Stimulated activated CD4-positive, alpha-beta T cell treated with anti-CD3 and anti-CD28 coated beads, Interleukin-1b, Interleukin-23, amount 100 ng/mL, for 48 hours (primary cell): Measurements from ENCODE around the gene FURIN.
A peak's percentile ranks its signal among the peaks of the same experiment; 100 is the strongest.
"Not testable (repeated sequence)": the region's sequence is repeated elsewhere in the genome, so short reads cannot be mapped to it uniquely, and the experiment has no call there.

Experiments
- DNase-seq: peaks from one replicate; pipeline ENCODE4 v3.0.0-alpha.2; 2020

Gene FURIN

DNA sequence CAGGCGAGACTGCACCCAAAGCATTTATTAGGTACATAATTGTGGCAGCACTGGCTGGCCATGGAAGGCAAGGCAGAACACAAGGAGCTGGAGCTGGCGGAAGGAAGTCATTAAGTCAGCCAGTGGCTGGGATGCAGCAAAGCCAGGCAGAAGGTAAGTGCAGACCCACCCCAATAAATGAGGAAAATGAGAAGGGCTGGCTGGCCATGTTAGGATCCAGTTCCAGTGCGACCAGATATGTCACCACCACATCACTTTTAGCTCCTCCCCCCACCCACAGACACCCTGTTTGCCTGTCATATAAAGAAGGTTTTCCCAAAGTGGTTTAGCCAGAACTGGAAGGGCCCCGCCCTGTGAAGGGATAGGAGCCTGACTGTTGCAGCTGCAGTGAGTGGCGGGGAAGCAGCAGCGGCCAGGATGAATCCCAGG lies at the start of gene FURIN:
FURIN (plus strand) TSS at position 328 of the 429 bp plus-strand sequence. CDS start 7,153 bp downstream, outside the sequence.
- DNase-seq: no peak

DNA sequence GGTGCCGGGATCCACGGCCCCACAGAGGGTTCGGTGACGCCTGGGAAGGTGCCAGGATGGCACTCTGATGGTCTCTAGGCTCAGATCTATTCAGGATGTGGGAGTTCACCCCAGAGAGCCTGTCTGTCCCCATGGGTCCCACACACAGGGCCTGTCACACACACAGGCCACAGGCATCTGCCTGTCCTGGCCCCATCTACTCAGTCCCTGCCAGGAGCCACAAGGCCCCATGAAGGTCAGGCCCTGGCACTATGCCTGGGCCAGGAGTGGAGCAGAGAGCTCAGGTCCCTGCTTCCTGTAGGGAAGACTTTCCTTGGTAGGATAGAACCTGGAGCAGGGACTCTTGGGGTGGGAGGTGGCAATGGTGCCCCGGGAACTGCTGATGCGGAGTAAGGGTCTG lies 49.0 kb upstream of the FURIN start:
- no peak for DNase-seq

DNA sequence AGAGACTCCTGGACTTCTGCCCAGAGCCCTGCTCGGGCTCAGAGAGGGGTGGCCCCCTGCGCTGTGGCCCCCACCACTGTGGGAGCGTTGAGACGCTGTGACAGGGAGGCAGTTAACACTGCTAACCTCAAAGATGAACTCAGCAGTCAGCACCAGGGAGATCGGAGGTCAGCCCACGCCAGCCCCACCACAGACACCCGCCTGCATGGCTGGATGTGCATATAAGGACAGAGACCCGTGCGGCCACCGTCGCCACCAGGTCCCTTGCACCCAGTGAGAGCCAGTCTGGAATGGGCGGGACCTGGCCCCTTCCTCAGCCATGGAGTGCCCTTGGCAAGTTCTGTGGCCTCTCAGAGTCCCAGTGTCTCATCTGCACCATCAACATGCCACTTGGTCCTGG lies 48.5 kb upstream of the FURIN start:
- no peak for DNase-seq

DNA sequence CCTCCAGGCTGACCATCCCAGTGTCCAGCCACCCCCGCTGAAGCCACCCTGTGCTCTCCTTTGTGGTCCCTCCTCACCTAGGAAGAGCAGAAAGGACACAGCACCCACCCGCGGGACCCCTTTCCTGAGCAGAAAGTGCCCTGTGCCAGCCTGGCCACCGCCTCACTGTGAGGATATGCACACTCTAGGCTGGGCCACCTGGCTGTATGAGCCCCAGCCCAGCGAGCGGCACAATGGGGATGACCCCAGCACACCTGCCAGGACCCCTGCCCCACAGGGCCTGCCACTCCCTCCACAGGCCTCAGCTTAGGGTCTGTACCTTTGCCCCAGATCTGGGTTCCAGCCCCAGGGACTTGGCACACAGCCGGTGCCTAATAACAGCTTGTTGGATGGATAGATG lies 47.9 kb upstream of the FURIN start:
- DNase-seq: no peak

- DNase-seq: no peak
These were observed 46.0 kb upstream of the FURIN start for GRCh38 chr15:90822204-90822955.

GRCh38 chr15:90823455-90823974 lies 44.9 kb upstream of the FURIN start:
- no peak for DNase-seq

- not testable (repeated sequence) for DNase-seq
These were observed 43.1 kb upstream of the FURIN start for GRCh38 chr15:90825115-90825899.

DNA sequence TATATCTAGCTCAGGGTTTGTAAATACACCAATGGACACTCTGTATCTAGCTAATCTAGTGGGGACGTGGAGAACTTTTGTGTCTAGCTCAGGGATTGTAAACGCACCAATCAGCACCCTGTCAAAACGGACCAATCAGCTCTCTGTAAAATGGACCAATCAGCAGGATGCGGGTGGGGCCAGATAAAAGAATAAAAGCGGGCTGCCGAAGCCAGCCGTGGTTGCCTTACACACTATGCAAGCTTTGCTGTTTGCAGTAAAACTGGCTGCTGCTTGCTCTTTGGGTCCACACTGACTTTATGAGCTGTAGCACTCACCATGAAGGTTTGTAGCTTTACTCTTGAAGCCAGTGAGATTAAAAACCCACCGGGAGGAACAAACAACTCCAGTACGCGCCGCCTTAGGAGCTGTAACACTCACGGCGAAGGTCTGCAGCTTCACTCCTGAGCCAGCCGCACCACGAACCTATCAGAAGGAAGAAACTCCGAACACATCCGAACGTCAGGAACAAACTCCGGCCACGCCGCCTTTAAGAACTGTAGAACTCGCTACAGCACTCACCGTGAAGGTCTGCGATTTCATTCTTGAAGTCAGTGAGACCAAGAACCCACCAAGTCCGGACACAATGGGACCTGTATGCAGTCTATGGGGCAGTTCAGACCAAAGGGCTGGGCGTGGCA lies 42.0 kb upstream of the FURIN start:
- not testable (repeated sequence) for DNase-seq

DNA sequence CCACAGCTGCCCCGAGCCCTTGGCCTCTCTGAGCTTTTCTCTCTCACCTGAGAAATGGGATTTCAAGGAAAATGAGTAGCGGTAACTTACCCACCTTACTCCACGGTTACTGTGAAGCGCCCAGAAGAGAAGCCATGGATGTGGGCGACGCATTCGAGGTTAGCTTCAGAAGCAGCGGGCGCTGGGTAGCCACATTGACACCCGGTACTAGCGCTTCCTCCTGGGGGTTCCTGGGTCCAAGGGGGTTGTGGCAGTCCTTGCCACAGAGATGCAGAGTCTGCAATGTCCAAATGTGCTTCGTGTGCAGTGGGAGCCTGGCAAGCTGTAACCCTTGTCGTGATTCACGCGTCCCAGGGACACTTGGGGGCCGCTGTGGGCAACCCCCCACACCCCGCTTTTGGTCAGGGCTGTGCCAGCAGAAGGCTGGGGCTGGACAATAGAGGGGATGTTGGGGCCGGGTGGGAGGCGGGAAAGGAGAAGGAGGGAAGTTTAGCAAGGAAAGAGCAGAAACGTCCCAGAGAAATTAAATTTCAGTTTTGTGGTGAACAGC lies 41.4 kb upstream of the FURIN start:
- no peak for DNase-seq

DNA sequence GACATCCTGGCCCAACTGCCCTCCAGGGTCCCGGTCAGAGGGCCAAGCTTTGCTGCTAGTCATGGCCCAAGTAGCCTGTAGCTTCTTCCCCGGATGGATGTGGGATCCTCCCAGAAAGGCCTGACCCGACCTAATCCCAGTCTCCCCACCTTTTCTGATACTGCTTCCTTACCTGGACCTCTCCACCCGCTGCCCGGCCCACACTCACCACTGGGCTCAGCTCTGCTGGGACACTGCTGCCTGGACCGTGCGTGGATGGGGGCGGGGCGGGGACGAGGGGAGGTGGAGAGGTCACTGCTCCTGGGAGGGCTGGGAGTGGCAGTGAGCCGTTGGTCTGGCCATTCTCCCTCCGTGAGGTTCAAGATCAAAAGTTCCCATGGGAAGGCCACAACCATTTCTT lies 40.3 kb upstream of the FURIN start:
- DNase-seq: no peak

DNA sequence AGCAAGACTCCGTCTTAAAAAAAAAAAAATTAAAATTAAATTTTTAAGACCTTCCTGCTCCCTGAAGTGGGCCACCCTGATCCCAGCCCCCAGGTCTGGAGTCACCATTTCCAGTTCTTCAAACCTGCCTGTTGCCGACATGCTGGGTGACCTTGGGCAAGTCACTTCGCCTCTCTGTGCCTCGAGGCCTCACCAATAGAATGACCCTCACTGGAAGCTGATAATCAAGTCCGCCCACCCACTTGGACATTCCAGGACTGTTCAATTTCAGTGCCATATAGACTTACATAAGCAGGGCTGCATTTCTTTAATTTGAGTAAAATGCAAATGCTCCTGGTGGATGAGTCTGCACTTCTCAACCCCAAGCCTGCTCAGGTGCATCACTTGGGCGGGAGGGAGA lies 39.3 kb upstream of the FURIN start:
- DNase-seq: no peak

DNA sequence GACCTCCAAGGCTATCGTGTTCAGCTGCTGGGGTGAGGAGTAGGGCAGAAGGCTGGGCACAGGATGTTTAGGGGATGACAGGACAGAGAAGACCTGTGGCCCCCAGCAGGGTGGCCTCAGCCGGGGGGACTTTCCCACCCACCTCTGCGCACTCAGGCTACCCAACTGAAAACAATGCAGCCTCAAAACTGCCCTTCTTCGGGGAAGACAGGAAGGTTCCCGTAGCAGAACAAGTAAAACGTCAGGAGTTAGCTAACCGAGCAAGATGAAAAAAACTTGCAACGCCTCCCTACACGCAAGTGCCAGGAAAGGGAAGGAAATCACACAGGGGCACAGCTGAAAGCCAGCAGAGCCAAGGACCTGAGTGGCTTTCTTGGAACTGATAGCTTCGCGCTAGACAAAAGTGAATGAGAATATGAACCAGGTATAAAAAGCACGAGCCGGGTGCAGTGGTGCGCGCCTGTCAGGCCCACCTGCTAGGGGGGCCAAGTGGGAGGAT lies 38.4 kb upstream of the FURIN start:
- DNase-seq: peak; percentile 86

DNA sequence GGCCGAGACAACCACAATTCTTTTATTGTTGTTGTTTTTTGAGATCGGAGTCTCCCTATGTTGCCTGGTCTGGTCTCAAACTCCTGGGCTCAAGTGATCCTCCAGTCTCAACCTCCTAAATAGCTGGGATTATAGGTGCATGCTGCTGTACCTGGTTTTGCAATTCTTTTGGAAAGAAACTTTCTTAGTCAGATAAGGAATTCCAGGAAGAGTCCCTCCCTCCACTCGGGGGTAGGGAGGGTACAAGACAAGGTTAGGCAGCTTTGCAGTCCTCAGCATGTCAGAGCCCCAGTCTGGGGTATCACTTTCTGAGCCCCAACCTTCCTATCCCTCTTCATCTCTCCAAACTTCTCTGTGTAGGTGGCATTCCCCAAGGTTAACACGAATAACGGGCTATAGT lies 33.8 kb upstream of the FURIN start:
- DNase-seq: no peak

GRCh38 chr15:90836296-90836871 lies 32.0 kb upstream of the FURIN start:
- no peak for DNase-seq

DNA sequence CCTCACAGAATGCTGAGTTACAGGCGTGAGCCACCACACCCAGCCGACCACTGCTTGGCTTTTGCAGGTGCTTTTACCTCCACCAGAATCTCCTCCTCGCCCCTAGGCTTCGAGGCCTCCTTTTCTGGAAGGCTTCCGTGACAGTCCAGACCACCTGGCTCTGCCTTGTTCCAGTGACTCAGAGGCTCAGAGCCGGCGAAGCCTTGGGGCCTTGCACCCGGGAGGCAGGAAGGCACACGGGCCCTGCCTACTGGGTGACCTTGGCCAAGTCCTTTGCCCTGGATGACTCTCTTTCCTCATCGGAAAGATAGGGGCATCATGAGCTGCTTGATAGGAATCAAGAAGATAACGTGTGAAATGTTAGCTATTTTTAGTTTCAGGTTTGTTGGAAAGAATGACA lies 31.3 kb upstream of the FURIN start:
- peak; percentile 81 for DNase-seq

- peak; percentile 93 for DNase-seq
These were observed 30.2 kb upstream of the FURIN start for GRCh38 chr15:90838139-90838538.

- peak; percentile 39 for DNase-seq
These were observed 29.8 kb upstream of the FURIN start for GRCh38 chr15:90838544-90838943.

- peak; percentile 35 for DNase-seq
These were observed 29.0 kb upstream of the FURIN start for GRCh38 chr15:90839187-90840071.

- no peak for DNase-seq
These were observed 28.1 kb upstream of the FURIN start for GRCh38 chr15:90840157-90840855.

GRCh38 chr15:90840954-90841353 lies 27.4 kb upstream of the FURIN start:
- DNase-seq: no peak

DNA sequence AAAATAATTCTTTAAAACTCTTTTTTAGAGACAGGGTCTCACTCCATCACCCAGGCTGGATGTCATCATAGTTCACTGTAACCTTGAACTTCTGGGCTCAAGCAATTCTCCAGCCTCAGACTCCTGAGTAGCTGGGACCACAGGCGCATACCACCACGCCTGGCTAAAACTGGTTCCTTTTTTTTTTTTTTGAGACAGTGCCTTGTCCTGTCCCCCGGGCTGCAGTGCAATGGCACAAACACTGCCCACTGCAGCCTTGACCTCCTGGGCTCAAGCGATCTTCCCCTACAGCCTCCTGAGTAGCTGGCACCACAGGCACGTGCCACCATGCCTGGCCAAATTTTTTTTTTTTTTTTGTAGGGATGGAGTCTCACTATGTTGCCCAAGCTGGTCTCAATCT lies 23.7 kb upstream of the FURIN start:
- DNase-seq: no peak
